ENCODE data around the gene SKA1.

DNA sequence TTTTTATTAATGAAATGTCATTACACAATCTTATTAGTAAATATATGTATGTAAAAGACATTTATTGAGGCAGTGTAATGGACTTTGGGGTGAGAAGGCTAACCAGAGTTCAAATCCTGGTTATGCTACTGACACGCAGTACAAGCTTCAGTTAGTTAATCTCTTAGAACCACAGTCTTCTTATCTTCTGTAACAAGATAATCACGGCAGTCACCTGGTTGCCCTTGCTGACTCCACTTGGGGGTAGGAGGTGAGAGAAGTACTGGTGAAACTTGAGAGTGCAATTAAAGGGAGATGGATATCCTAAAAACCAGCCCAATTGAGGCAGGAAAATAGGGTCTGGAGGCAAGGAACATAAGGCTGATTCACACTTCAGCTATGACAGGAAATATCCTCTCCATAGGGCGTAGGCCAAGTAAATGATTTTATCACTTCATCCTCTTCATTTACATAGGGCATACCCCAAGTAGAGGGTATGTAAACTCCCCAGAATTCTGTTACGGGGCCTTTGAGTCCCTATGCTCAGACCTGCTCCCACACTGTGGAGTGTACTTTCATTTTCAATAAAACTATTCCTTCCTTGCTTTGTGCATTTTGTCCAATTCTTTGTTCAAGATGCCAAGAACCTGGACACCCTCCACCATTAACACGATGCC is 21.3 kb downstream of the SKA1 start:
- TF ChIP-seq, protein P1, sequence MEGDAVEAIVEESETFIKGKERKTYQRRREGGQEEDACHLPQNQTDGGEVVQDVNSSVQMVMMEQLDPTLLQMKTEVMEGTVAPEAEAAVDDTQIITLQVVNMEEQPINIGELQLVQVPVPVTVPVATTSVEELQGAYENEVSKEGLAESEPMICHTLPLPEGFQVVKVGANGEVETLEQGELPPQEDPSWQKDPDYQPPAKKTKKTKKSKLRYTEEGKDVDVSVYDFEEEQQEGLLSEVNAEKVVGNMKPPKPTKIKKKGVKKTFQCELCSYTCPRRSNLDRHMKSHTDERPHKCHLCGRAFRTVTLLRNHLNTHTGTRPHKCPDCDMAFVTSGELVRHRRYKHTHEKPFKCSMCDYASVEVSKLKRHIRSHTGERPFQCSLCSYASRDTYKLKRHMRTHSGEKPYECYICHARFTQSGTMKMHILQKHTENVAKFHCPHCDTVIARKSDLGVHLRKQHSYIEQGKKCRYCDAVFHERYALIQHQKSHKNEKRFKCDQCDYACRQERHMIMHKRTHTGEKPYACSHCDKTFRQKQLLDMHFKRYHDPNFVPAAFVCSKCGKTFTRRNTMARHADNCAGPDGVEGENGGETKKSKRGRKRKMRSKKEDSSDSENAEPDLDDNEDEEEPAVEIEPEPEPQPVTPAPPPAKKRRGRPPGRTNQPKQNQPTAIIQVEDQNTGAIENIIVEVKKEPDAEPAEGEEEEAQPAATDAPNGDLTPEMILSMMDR (IDR thresholded peaks at IDR 0.05; ENCODE audit: poor library complexity, severe bottlenecking), result no peak
- TF ChIP-seq EZH2 (IDR thresholded peaks at IDR 0.05; ENCODE audit: borderline replicate concordance, insufficient read depth, low read length, poor library complexity, severe bottlenecking) (no peak), EP300 (conservative IDR thresholded peaks at IDR 0.05; ENCODE audit: poor library complexity, severe bottlenecking) (no peak), POLR2AphosphoS5 (IDR thresholded peaks at IDR 0.05) (no peak), TAF1 (IDR thresholded peaks at IDR 0.05; ENCODE audit: low read depth) (no peak), MXI1 (conservative IDR thresholded peaks at IDR 0.05; ENCODE audit: poor library complexity, severe bottlenecking) (no peak)

Measured in neural cell (in vitro differentiated cells).